Aorta (tissue), 5 donors: ENCODE data around the gene RGL3. TPM values are rescaled to one million over a fixed set of nuclear protein-coding genes. Genes with fewer than 3 reads are reported as not detected.
A peak's percentile ranks its signal among the peaks of the same experiment; 100 is the strongest.

Source experiments
- ATAC-seq: fragments of 200-7000 bp; cut with Tn5 transposase; one replicate; pipeline ENCODE4 v1.9.1; 2022; ENCODE audit warnings: moderate library complexity; ENCODE audit not compliant: low FRiP score
- DNase-seq, 2 donors: peaks; one replicate each; pipeline ENCODE4 v3.0.0-alpha.2; 2020
- H3K27ac ChIP-seq, 2 donors: one replicate each; pipeline ENCODE4 v1.5.1; 2013; ENCODE audit warnings: low read length in 2 of 2, mild to moderate bottlenecking in 2 of 2, moderate library complexity in 2 of 2, control low read depth in 1 of 2, inconsistent platforms in 1 of 2, low read depth in 1 of 2
- H3K27me3 ChIP-seq, 2 donors: one replicate each; pipeline ENCODE4 v1.6.1; 2013; ENCODE audit warnings: control low read depth in 1 of 2, low read length in 1 of 2, mild to moderate bottlenecking in 1 of 2, moderate library complexity in 1 of 2; ENCODE audit not compliant: insufficient read depth in 2 of 2, control insufficient read depth in 1 of 2
- H3K36me3 ChIP-seq, 2 donors: one replicate each; pipeline ENCODE4 v1.6.1; 2013; ENCODE audit warnings: control low read depth in 1 of 2, low read length in 1 of 2, mild to moderate bottlenecking in 1 of 2; ENCODE audit not compliant: insufficient read depth in 2 of 2, control insufficient read depth in 1 of 2
- H3K4me1 ChIP-seq, 2 donors: one replicate each; pipeline ENCODE4 v1.6.1; 2013; ENCODE audit warnings: low read length in 2 of 2, control low read depth in 1 of 2, mild to moderate bottlenecking in 1 of 2, moderate library complexity in 1 of 2; ENCODE audit not compliant: insufficient read depth in 2 of 2, control insufficient read depth in 1 of 2
- H3K4me3 ChIP-seq, 2 donors: one replicate each; pipeline ENCODE4 v1.5.1; 2013; ENCODE audit warnings: low read length in 2 of 2, control low read depth in 1 of 2, mild to moderate bottlenecking in 1 of 2
- H3K9me3 ChIP-seq: one replicate; pipeline ENCODE4 v1.6.1; 2013; ENCODE audit warnings: mild to moderate bottlenecking, low read length; ENCODE audit not compliant: control insufficient read depth
- WGBS, 2 donors: extraction: QIAGEN DNeasy Blood & Tissue Kit; methylation state at CpG; one replicate each; pipeline ENCODE4 v1.1.7; 2013; 5-methylcytosine and 5-hydroxymethylcytosine counted together
- intact Hi-C, 2 donors: fragments of 100-400 bp; cut with DNase I; formaldehyde crosslinking; loops; one replicate each; pipeline versions ENCODE4 v1.14.2 to v1.15.0; 2022
- polyA plus RNA-seq, 2 donors: library from polyadenylated mRNA; stranded (reverse); fragments of 200-250 nt; gene quantifications; one replicate each; pipeline ENCODE4 v1.2.3, GENCODE V29; 2013
- total RNA-seq, 2 donors: library from RNA; stranded (reverse); fragmentation: NEBNext Ultra II Directional; extraction: Animal tissue kit (Norgen Biotek cat#: 25700); gene quantifications; one replicate each; pipeline ENCODE4 v1.2.1, GENCODE V29; 2021
- donor health status: healthy with polysubstance abuse.
- donor health status: Bipolar disorder and iron deficiency.
- donor health status: DM: no; HTN: no; CAD: no.
- donor health status: DM: no; HTN: no; CAD: no.
- donor health status: DM: yes; HTN: yes; CAD: no.

Gene RGL3
- total and polyA plus RNA-seq, 4 donors, result 14.5 to 78.5 (median 40.9) TPM

DNA sequence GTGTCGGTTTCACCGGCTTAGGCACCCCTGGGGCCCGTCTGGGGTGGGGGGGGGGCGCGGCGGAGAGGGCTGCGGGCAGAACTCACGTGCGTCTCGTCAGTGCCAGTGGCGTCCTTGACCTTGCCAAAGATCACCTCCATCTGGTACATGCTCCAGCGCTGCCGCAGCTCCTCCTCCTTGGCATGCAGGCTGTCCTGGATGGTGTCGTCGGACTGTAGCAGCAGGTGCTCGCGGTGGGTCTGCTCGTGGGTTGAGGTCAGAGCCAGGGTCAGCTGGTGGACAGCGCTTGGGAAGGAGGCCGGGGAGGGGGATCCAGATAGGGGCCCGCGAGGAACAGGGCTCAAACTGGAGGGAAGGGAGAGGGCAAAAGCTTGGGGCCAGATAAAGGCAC lies 4.7 kb upstream of the RGL3 start:
- no peak for DNase-seq
- Histone ChIP-seq H3K4me1 (no peaks in the 10 kb centered on the region), H3K27ac (no peak overlapping the region), H3K36me3 (no peaks in the 10 kb centered on the region), H3K4me3 (no peak overlapping the region), H3K27me3 (no peaks in the 10 kb centered on the region), H3K9me3 (no peaks in the 10 kb centered on the region)
- no peak for ATAC-seq
- WGBS, 2 donors, result 15 to 23% methylated on average over 21 to 22 of the region's 22 CpGs
- intact Hi-C loops, result loop anchor here in 1 of 2 donors (5.0 kb wide), 1 partner anchor 41 kb away; the partner anchor contains the start of gene EPOR

DNA sequence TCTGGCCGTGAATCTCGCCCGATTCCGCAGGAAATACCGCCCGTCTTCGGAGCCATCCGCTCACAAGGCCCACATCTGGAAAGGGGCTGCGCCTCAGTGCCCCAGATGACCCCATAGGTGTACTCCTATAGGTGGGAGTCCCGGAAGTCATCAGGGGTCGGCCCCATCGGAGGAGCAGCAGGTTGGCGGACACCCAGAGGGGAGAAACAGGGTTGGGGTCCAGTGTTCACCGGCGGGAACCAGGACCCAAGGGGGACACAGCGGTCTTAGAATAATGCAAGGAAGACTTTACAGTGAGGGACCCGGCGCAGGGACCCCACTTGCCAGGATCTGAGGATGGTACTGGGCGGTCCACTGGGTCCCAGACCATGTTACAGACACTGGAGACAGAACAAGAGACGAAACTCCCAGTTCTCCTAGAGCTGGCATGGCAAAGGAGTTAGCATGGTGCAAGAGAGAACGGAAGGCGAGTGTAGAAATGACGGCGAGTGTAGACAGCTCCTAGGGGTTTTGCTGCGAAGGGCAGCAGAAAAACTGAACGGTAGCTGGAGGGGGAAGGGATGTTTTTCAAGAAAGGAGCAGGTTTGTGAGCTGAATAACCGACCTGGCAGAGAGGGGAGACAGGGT lies 4.2 kb upstream of the RGL3 start:
- Histone ChIP-seq H3K4me3 (no peak overlapping the region), H3K9me3 (no peaks in the 10 kb centered on the region), H3K27ac (no peak overlapping the region), H3K36me3 (no peaks in the 10 kb centered on the region), H3K27me3 (no peaks in the 10 kb centered on the region), H3K4me1 (no peaks in the 10 kb centered on the region)
- DNase-seq (no peak), ATAC-seq (no peak)
- WGBS, 2 donors, result 41 to 45% methylated on average over 27 of the region's 27 CpGs
- intact Hi-C loops, result loop anchor here in 1 of 2 donors (5.0 kb wide), 1 partner anchor 41 kb away; the partner anchor contains the start of gene EPOR

DNA sequence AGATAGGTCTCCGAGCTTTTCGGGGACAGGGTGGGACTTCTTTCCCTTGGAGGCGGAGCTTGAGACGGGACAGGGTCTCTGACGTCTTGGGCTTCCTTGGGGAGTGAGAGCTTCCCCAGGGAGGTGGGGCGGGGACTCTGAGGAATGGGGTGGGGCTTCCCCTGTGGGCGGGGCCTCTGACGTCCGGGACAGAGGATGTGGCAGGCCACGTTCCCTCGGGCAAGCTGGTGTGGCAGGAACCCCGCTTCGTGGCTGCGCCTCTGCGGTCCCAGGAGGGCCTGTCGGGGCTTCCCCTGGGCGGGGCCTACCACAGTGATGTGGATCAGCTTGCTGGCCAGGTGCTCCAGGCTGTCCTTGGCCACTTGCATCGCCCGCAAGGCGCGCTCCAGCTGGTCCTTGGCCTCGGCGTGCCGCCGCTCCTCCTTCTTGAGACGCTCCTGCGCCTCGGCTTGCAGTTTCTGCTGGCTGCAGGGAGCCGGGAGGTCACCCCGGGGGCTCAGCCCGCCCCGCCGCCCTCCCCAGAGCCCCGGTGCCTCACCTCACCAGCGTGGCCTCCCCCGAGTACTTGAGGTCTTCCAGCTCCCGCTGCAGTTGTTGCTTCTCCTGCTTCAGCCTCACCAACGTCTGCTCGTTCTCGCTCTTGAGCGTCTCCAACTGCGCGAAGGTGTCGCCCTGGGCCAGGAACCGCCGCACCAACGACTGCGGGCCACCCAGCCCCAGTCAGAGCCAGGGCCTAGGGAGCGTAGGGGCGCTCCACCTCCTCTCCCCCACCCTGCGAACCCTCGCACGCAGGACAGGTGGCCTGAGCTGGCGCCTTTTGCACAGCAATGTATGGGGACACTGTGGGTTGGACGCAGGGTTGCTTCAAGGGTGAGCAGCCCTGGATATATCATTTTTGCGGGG lies 3.3 kb upstream of the RGL3 start:
- DNase-seq, result peak; percentile 93 to 94
- no peaks in the 10 kb centered on the region for H3K36me3 ChIP-seq
- WGBS, 2 donors, result 5 to 8% methylated on average over 47 to 56 of the region's 56 CpGs
- ATAC-seq, result peak; percentile 72
- no peaks in the 10 kb centered on the region for H3K27me3 ChIP-seq
- H3K9me3 ChIP-seq, result no peaks in the 10 kb centered on the region
- no peak overlapping the region for H3K4me3 ChIP-seq
- peak overlapping the region in 1 of 2 donors; percentile 1 for H3K27ac ChIP-seq
- no peaks in the 10 kb centered on the region for H3K4me1 ChIP-seq
- intact Hi-C loops, result loop anchor here in 1 of 2 donors (5.0 kb wide), 1 partner anchor 40 kb away; the partner anchor contains the start of gene EPOR

DNA sequence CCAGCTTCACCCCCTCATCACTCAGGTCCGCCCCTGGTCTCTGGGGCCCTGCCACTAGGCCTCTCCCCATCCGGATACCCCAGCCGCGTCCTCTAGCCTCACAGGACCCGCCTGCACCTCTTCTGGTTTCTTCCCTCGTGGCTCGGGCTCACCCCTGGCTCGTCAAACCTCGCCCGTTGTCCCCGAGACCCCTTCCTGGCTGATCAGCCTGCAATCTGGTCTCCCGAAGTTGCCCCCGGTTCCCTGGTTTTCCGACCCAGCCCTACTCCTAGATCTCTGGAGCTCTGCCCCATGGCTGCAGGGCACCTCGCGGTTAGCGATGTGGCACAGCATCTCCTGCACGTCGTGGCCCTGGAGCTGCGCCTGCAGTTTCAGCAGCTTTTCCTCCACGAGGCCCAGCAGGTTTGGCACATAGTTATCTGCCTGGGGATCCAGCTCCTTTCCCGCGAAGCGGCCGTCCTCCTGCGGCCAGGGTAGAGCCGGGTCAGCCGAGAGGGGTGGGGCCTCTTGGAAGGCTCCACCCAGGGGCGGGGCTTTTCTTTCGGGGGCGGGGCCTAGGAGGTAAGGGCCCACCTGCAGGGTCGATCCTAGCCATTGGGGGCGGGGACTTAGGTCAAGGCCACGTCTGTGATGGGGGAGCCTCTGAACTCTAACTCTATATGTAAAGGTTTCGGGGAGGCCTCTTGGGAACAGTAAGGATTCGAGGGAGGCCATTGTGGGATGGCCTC lies 2.4 kb upstream of the RGL3 start:
- WGBS, 2 donors, result 17 to 22% methylated on average over 36 of the region's 36 CpGs
- Histone ChIP-seq H3K27ac (no peak overlapping the region), H3K4me1 (no peaks in the 10 kb centered on the region), H3K9me3 (no peaks in the 10 kb centered on the region), H3K4me3 (no peak overlapping the region), H3K36me3 (no peaks in the 10 kb centered on the region), H3K27me3 (no peaks in the 10 kb centered on the region)
- ATAC-seq (peak; percentile 44), DNase-seq (peak; percentile 78 to 87)
- intact Hi-C loops, result loop anchor here in 1 of 2 donors (5.0 kb wide), 1 partner anchor 39 kb away; the partner anchor contains the start of gene EPOR

DNA sequence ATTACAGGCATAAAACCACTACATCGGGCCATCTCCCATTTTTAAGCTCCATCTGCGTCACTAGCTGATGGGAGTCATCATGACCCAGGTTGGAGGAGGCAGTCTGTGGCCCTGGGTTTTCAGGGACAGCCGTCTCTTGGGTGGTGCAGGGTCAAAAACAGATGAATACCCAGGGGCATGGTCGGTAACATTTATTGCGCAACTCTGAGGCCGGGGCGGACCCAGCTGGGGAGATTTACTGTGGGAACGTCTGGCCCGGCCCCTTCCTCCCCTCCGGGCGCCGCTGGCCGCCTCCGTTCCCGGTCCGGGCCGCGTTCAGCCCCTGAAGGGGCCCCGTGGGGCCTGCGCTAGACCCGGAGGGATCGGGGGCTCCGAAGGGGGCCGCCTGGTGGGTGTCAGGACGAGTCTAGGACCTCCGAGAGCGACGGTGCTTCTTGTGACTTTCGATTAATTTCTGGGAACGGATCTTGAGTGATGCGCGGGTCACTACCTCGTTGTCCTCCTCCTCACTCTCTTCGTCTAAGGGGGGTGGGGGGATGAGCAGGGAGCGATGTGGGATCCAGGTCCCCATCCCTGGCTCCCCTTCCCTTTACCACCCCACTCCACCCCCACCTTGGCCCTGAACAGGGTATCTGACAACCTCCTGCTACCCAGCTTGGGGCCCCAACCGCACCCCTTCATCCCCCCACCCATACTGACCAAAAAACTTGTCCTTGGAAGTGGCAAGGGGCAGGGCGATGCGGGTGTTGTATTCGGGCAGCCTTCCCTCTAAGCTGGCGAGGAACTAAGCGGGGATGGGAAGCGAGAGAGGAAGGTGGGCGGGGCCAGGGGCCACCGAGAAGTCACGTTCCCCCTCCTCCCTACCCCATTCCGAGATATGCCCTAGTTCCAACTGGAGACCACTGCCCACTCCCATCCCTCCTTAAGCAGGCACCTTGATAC lies 1.6 kb upstream of the RGL3 start:
- WGBS, 2 donors, result 3 to 5% methylated on average over 46 of the region's 46 CpGs
- H3K27me3 ChIP-seq, result no peaks in the 10 kb centered on the region
- H3K4me1 ChIP-seq, result no peaks in the 10 kb centered on the region
- intact Hi-C loops, result loop anchor here in 1 of 2 donors (5.0 kb wide), 1 partner anchor 38 kb away; the partner anchor contains the start of gene EPOR
- no peaks in the 10 kb centered on the region for H3K9me3 ChIP-seq
- no peak overlapping the region for H3K4me3 ChIP-seq
- peak; percentile 81 to 85 for DNase-seq
- H3K27ac ChIP-seq, result no peak overlapping the region
- H3K36me3 ChIP-seq, result no peaks in the 10 kb centered on the region
- ATAC-seq, result peak; percentile 72

DNA sequence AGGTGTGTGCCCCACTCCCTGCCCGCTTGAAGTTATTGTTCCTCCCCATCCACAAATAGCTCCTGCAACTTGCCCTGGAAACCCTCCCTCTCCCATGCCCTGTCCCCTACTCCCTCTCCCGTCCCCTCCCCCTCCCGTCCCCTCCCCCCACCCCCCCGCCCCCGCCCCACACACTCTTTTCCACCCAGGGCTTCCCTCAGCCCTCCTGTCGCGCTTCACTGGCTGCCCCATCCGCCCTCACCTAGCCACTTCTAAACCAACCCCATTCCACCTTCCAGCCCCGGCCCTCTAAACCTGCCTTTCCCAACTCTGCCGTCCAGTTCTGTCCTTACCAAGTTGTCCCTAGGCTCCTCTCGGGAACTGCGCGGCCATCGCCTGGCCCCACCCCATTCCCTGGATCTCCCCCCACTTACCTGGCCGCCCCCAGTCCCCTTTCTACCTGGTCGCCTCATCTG lies 993 bp downstream of the RGL3 start:
- H3K4me1 ChIP-seq, result no peaks in the 10 kb centered on the region
- WGBS, 2 donors, result 3 to 12% methylated on average over 10 to 16 of the region's 16 CpGs
- intact Hi-C loops, result loop anchor here in 1 of 2 donors (5.0 kb wide), 1 partner anchor 36 kb away; the partner anchor contains the start of gene EPOR
- no peak overlapping the region for H3K27ac ChIP-seq
- H3K9me3 ChIP-seq, result no peaks in the 10 kb centered on the region
- H3K4me3 ChIP-seq, result peak overlapping the region in 1 of 2 donors; percentile 58
- DNase-seq (no peak), ATAC-seq (no peak)
- no peaks in the 10 kb centered on the region for H3K36me3 ChIP-seq
- no peaks in the 10 kb centered on the region for H3K27me3 ChIP-seq

DNA sequence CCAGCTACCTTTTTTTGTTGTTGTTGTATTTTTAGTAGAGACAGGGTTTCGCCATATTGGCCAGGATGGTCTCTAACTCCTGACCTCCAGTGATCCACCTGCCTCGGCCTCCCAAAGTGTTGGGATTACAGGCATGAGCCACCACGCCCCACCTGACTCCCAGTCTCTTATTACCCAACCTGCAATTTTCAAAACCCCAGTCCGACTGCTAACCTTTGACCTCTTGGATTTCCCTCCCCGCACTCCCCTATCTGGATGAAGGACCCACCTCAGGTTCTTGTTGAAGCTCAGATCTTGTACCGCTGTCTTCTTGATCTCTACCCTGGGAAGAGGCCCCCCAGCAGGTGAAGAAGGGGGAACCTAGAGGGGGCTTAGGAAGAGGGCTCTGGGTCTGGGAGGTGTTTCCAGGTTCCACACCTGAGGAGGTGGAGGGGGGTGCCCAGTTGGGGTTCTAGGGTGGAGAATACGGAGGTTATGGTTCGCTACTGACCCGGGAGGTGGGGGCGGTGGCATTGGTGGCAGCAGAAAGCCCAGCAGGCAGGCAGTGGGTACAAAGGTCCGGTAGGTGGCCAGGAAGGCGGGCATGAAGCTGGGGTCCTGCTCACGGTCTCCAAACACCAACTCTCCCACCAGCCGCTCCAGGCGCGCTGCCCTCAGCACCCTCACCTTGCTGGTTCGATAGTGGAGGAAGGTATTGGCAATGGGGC lies 2.6 kb downstream of the RGL3 start:
- Histone ChIP-seq H3K27ac (no peak overlapping the region), H3K27me3 (no peaks in the 10 kb centered on the region), H3K9me3 (no peaks in the 10 kb centered on the region), H3K36me3 (no peaks in the 10 kb centered on the region), H3K4me3 (no peak overlapping the region), H3K4me1 (no peaks in the 10 kb centered on the region)
- WGBS, 2 donors, result 94% methylated on average over 17 of the region's 17 CpGs
- DNase-seq (no peak), ATAC-seq (no peak)
- intact Hi-C loops, result loop anchor here in 1 of 2 donors (5.0 kb wide), 1 partner anchor 34 kb away; the partner anchor contains the start of gene EPOR
